ENCODE data around the gene GOLPH3L.
"Not testable (repeated sequence)": the region's sequence is repeated elsewhere in the genome, so short reads cannot be mapped to it uniquely, and the experiment has no call there.

Gene GOLPH3L

DNA sequence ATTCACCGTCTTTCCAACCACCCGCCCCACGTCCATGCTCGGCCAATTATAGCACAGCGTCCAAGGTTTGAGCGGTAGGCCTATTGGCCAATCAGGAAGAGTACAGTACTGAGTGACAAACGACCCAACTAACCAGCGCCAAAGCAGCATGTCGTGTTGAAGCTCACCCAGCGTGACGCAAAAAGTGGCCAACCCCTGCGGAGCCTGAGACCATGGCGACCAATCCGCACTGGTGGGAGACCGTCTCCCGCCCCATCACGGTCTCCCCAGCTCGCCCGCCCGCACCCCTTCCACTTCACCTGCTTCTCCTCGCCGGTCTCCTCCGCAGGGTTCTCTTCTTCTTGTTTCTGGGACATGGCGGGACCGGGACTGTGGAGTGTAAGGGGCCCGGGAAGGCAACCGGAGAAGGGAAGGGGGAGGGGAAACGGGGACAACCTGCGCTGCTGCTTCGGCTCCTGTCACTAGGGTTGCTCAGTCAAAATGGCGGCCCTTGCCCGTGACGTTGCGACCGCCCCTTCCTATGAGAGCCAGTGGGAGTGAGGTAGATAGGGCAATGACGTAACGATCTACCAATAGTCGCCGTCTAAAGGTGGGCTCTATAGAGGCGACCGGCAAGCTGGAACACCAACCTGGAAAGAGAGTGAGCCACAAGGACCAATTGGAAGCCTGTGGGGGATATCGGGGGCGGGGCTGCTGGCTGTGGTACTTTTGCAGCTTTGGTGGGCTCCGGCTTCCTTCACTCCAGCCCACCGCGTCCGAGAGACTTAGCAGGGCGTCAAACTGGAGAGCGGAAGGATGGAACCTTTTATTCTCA, 67.6 kb downstream of the GOLPH3L start, which contains the start of gene ENSA:
TSS of gene ENSA (minus strand) at position 498 of the 814 bp plus-strand sequence. CDS start at position 356, 142 bp downstream.
- DNase-seq (ENCODE audit: extremely low read depth, insufficient read length) = peak; percentile 95
- peaks cover 10% of the 10 kb centered on the region for H3K36me3 ChIP-seq (ENCODE audit: control insufficient read depth, insufficient read depth, low read length)
- H3K27me3 ChIP-seq (replicated peaks; ENCODE audit: control insufficient read depth, insufficient read depth, low read length) = no peaks in the 10 kb centered on the region
- TF ChIP-seq, protein P1, sequence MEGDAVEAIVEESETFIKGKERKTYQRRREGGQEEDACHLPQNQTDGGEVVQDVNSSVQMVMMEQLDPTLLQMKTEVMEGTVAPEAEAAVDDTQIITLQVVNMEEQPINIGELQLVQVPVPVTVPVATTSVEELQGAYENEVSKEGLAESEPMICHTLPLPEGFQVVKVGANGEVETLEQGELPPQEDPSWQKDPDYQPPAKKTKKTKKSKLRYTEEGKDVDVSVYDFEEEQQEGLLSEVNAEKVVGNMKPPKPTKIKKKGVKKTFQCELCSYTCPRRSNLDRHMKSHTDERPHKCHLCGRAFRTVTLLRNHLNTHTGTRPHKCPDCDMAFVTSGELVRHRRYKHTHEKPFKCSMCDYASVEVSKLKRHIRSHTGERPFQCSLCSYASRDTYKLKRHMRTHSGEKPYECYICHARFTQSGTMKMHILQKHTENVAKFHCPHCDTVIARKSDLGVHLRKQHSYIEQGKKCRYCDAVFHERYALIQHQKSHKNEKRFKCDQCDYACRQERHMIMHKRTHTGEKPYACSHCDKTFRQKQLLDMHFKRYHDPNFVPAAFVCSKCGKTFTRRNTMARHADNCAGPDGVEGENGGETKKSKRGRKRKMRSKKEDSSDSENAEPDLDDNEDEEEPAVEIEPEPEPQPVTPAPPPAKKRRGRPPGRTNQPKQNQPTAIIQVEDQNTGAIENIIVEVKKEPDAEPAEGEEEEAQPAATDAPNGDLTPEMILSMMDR (IDR thresholded peaks at IDR 0.05; ENCODE audit: insufficient read depth, low read length, poor library complexity, severe bottlenecking) = no peak
- peak within 1 kb of the TSS; percentile 86 for H3K4me3 ChIP-seq (replicated peaks; ENCODE audit: low read depth, low read length)

DNA sequence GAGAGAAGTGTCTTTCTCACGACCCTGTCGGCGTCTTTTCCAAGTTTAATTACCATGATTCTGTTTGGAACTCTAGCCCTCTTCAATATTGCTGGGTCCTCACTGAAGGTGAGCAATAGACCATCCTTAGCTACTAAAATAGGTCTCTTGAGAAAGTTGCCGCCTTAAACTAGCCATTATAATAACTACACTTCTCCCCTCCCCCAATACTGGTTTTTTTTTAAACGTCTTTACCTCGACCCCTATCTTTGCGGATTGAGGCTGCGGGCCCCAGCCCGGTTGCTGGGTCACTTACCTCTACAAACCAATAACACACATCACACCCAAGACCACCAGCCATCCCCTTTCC, 68.2 kb downstream of the GOLPH3L start:
- Histone ChIP-seq H3K4me3 (replicated peaks; ENCODE audit: low read depth, low read length) (peak overlapping the region; percentile 86), H3K36me3 (ENCODE audit: control insufficient read depth, insufficient read depth, low read length) (peaks cover 13% of the 10 kb centered on the region), H3K27me3 (replicated peaks; ENCODE audit: control insufficient read depth, insufficient read depth, low read length) (no peaks in the 10 kb centered on the region)
- TF ChIP-seq, protein P1 (IDR thresholded peaks at IDR 0.05; ENCODE audit: insufficient read depth, low read length, poor library complexity, severe bottlenecking) = no peak
- no peak for DNase-seq (ENCODE audit: extremely low read depth, insufficient read length)

DNA sequence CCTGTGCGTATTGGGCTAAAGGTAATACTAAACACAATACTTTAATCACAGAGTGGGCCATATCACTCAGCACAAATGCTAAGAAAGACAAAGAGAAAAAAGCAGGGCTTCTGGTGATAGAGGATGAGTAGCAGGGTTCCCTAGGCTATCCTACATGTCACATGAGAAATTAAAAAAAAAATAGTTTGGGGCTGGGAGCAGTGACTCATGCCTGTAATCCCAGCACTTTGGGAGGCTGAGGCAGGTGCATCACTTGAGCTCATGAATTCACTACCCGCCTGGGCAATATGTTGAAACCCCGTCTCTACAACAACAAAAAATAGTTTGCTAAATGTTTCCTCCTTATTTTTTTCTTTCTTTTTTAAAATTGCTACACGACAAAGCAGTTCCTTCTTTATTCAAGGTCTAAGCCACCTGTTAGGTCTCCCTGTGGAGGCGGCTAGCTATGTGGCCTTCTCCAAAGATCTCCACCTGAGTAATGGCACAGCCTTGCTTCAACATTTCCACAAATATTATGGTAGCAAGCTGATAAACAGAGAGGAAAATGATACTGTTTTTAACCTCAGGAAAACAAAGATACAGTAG, 69.0 kb downstream of the GOLPH3L start:
- no peak for DNase-seq (ENCODE audit: extremely low read depth, insufficient read length)
- Histone ChIP-seq H3K36me3 (ENCODE audit: control insufficient read depth, insufficient read depth, low read length) (peaks cover 17% of the 10 kb centered on the region), H3K27me3 (replicated peaks; ENCODE audit: control insufficient read depth, insufficient read depth, low read length) (no peaks in the 10 kb centered on the region), H3K4me3 (replicated peaks; ENCODE audit: low read depth, low read length) (peak overlapping the region; percentile 86)
- TF ChIP-seq, protein P1 (IDR thresholded peaks at IDR 0.05; ENCODE audit: insufficient read depth, low read length, poor library complexity, severe bottlenecking) = no peak

DNA sequence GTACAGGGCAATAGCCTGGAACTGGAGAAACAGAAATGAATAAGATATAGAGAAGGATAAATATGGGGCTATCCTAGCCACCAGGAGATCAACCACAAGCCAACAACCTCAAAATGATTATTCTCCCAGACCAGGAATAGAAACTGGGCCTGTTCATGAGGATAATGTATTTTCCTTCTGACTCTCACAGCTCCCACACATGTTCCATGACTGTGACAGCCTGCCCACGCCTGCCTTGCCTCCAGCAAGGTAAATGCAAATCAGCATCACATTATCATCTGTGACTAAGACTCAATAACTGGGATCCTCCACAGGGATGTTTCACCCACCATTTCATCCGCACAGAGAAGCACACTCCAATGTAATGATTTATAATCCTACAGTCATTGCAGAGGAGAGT, 70.8 kb downstream of the GOLPH3L start:
- H3K27me3 ChIP-seq (replicated peaks; ENCODE audit: control insufficient read depth, insufficient read depth, low read length) = no peaks in the 10 kb centered on the region
- H3K36me3 ChIP-seq (ENCODE audit: control insufficient read depth, insufficient read depth, low read length) = peaks cover 22% of the 10 kb centered on the region
- TF ChIP-seq, protein P1 (IDR thresholded peaks at IDR 0.05; ENCODE audit: insufficient read depth, low read length, poor library complexity, severe bottlenecking) = no peak
- DNase-seq (ENCODE audit: extremely low read depth, insufficient read length) = no peak
- H3K4me3 ChIP-seq (replicated peaks; ENCODE audit: low read depth, low read length) = no peak overlapping the region

DNA sequence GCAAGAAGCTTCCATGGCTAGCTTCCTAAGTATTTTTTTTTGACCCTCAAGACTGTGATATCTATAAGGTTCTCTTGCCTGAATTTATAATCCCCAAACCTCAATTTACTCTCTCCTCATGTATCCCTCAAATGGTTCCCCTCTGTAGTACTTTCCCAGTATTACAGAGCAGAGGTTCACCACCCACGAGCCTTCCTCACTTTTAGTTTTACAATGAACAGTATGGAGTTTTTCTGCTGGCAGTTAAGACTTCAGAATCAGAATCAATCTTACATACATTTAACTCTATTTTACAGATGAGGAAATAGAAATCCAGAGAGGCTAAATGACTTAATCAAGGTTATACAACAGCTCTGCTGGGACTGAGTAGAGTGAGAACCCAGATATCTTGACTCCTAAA, 72.4 kb downstream of the GOLPH3L start:
- peaks cover 31% of the 10 kb centered on the region for H3K36me3 ChIP-seq (ENCODE audit: control insufficient read depth, insufficient read depth, low read length)
- not testable (repeated sequence) for H3K4me3 ChIP-seq (replicated peaks; ENCODE audit: low read depth, low read length); DNase-seq (ENCODE audit: extremely low read depth, insufficient read length); H3K27me3 ChIP-seq (replicated peaks; ENCODE audit: control insufficient read depth, insufficient read depth, low read length)

DNA sequence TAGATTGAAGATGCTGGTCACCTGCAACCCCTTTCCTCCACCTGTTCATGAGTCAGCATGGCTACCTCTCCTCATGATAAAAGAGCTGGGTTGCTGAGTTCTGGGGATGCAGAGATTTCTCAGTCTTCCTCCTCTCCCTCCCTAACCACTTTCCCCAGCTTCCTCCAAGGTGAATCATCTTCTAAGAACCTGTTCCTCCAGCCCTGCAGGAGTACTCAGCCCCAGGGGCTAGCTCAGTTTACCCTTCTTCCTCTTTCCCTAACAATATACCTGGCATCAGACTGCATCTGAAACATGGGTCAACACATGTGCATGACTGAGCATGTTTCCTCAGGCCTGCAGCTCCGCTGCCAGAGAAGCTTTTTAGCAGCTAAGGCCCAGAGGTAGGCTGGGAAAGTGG, 72.8 kb downstream of the GOLPH3L start:
- not testable (repeated sequence) for DNase-seq (ENCODE audit: extremely low read depth, insufficient read length); H3K27me3 ChIP-seq (replicated peaks; ENCODE audit: control insufficient read depth, insufficient read depth, low read length); H3K4me3 ChIP-seq (replicated peaks; ENCODE audit: low read depth, low read length)
- peaks cover 33% of the 10 kb centered on the region for H3K36me3 ChIP-seq (ENCODE audit: control insufficient read depth, insufficient read depth, low read length)
